HG03439 (cell line): ENCODE results near the gene MED19.
"Not testable (repeated sequence)": the region's sequence is repeated elsewhere in the genome, so short reads cannot be mapped to it uniquely, and the experiment has no call there.

Source experiments
- ATAC-seq: cut with Tn5 transposase; IDR thresholded peaks from one replicate; pipeline ENCODE4 v1.9.1; 2021; ENCODE audit warnings: mild to moderate bottlenecking, moderate library complexity; ENCODE audit not compliant: unreplicated experiment

The MED19 gene, protein sequence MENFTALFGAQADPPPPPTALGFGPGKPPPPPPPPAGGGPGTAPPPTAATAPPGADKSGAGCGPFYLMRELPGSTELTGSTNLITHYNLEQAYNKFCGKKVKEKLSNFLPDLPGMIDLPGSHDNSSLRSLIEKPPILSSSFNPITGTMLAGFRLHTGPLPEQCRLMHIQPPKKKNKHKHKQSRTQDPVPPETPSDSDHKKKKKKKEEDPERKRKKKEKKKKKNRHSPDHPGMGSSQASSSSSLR

DNA sequence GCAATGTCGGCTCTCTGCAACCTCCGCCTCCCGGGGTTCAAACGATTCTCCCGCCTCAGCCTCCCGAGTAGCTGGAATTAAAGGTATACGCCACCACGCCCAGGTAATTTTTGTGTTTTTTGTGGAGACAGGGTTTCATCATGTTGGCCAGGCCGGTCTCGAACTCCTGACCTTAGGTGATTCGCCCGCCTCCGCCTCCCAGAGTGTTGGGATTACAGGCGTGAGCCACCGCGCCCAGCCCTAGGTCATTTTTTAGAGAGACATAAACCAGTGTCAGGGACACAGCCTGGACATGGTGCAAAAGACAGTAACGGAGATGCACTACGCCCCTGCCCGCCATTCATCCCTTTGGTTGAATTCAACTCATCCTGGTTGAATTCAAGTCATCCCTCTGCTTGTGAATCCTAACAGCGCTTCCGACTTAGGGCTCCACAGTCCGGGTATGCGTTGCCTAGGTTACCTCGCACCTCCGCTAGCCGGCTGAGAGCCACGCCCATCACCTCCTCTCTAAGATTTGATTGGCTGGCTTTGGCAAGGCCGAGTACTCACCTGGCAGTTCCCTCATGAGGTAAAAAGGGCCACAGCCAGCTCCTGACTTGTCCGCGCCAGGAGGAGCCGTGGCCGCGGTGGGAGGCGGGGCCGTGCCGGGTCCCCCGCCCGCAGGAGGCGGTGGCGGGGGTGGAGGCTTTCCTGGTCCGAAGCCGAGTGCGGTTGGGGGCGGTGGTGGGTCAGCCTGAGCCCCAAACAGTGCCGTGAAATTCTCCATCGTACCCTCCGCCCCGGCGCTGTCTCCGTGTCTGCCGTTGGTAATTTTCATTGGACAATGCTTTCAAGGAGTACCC, at the start of gene MED19:
Gene MED19, minus strand, starts transcription at position 802 of the 842 bp plus-strand sequence. Its CDS starts 36 bp downstream, at position 766.
- ATAC-seq: peak; percentile 50

DNA sequence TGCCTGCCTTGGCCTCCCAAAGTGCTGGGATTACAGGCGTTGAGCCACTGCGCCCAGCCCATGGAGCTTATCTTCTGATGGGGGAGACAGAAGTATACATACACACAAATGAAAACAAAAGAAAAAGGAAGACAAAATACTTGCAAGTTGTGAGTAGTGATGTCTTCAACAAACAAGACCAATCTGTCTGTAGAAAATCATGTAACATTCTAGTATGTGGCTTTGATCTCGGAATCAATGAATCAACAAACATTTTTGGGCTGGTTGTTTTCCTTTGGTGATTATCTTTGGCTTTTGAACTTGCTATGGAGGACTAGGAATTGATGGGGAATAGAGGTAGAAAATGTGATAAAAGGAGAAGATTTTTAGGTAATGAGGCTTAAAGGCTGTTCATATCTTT, 46.2 kb upstream of the MED19 start:
- no peak for ATAC-seq

- no peak for ATAC-seq
Observed at GRCh38 chr11:57752954-57753353, 40.9 kb upstream of the MED19 start.

DNA sequence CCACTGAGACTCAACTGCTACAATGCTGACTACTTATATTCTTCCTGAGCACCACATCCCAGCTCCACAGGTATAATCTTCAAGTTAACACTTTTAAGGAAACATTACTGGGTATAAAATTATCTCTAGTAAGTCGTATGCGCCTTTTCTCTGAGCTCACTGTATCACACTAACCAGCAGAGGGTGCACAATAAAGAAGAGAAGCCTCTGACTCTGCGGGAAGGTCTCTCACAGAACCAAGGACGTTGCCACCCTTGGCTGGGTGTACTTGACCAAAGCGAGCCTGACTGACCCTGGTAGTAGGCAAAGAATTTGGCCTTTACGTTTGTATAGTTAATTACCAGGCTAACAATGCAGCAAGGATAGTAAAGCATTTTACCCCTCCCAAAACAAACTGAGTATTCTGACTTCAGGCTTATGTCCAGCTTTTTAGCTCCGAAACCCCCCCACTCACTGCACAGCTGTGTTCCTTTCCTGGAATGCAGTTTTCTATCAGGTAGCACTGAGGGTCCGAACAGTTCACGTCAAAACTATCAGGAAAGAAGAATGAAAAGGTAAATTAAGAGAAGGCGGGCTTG, 39.8 kb upstream of the MED19 start, which contains the start of gene BTBD18:
Gene BTBD18, minus strand, starts transcription at position 144 of the 578 bp plus-strand sequence. CDS start 631 bp downstream, outside the sequence.
- no peak for ATAC-seq

DNA sequence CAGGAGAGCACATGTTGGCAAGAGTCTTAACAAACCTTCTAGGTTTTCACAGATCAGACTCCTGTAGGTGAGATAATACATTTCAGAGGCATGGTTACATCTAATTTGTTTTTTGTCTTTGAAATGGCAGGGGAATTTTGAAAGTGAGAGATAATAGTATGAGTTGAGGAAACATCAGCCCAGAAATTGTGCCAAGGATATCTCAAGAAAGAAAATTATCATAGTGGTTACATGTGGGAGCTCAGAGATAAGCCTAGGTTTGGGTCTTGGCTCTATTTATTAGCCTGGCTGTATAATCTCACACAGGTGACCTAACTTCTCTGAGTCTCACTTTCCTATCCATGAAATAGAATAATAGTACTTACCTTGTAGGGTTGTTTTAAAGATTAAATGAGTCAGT, 39.2 kb upstream of the MED19 start:
- no peak for ATAC-seq

DNA sequence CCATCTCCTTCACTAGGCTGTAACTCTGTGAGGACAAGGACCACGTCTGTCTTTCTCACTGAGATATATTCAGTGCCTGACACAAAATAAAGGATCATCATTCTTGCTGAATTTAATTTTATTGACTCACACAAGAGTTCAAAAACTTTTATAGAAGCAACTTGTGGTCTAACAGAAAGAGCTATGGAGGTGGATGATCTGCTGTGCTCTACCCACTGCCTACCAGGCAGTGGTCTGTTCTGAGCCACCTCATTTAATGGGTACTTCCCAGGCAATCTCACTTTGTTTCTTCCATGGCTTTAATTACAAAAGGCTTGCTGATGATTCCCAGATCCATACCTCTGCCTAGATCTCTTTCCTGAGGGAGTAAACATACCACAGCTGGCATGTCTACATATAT, 34.9 kb upstream of the MED19 start:
- ATAC-seq: no peak

- no peak for ATAC-seq
Observed at GRCh38 chr11:57745206-57745605, 33.2 kb upstream of the MED19 start.

- no peak for ATAC-seq
Observed at GRCh38 chr11:57744357-57744756, 32.3 kb upstream of the MED19 start.

- ATAC-seq: no peak
Observed at GRCh38 chr11:57742087-57742452, 30.1 kb upstream of the MED19 start.

GRCh38 chr11:57741132-57742086, 29.4 kb upstream of the MED19 start, which contains the start of gene SELENOH:
TSS of gene SELENOH (plus strand) at chr11:57741491. CDS start at chr11:57741596, 105 bp downstream.
- peak; percentile 92 for ATAC-seq

DNA sequence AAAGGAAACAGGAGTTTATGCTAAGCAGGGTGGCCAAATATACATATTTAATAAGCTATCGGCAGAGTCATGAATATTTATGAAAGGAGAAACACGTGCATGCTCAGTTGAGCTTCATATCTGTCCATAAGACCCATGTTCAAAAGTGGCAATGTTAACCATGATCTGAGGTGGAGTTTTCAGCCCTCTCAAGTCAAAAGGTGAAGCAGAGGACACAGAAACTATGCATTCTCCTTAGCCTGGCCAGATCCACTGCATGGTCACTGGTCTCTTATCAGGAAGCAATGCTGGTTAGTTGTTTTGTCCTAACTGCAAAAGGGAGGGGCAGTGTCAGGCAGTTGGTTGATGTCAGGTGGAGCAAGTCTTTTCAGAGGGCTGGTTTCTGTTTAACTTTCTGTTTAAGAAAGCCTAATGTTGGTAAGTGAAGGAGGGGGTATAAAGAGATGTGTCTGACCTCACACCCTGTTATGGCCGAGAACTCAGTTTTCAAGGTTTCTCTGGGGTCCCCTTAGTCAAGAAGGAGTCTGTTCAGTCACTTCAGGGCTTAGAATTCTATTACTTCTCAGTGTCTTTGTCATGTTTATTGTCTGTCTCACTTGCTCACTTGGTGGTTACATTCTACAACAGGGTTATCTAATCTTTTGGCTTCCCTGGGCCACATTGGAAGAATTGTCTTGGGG, 23.7 kb upstream of the MED19 start:
- no peak for ATAC-seq

DNA sequence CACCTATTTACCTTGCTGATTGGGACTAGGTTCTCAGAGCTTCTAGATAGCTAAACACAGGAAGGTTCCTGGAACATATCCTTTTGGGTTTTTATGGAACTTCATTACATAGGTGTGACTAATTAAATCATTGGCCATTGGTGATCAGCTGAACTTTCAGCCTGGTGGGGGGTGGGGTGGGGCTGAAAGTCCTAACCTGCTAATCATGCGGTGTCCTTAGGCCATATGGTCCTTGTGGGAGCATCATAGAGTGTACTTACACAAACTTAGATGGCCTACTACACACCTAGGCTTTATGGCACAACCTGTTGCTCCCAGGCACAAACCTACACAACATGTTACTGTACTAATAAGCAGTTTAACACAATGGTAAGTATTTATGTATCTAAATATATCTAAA, 20.6 kb upstream of the MED19 start:
- no peak for ATAC-seq

GRCh38 chr11:57729479-57729878, 17.5 kb upstream of the MED19 start:
- no peak for ATAC-seq

DNA sequence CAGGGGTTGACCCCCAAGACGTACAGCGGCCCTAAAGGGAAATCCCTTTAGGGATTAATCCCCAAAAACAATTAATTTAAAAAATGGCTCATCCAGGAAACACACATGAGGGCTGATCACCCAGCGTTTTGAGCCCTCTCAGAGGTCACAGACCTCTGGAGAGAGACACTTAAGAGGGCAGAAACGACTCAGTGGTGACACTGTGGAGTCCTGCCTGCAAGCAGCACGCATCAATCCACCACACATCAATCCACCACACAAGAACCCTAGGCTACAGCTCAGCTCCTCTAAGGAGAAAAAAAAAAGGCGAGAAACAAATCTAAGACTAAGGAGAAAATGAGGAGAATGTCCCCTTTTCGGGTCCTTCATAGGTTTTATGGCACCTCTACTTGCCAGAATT, 16.8 kb upstream of the MED19 start:
- no peak for ATAC-seq

DNA sequence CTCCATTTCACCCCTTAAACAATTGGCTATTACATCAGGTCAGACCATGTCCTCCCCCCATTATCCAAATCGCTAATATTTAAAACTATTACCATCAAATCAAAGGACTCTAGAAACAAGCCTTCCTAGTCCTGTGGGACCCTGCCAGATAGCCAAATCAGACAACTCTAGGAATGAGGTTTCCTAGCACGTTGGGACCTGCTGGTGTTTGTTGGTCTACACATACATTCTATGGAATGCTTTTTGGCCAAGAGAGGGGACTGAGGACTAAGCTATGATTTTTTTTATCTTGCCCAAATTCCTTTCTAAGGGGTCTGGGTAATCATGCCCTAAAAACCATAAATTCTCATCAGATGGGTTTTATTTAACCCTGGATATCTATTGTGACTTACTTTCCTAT, 15.2 kb upstream of the MED19 start:
- no peak for ATAC-seq

- not testable (repeated sequence) for ATAC-seq
Observed at GRCh38 chr11:57716726-57717125, 4.7 kb upstream of the MED19 start.

- ATAC-seq: no peak
Observed at GRCh38 chr11:57713835-57714234, 1.8 kb upstream of the MED19 start.

DNA sequence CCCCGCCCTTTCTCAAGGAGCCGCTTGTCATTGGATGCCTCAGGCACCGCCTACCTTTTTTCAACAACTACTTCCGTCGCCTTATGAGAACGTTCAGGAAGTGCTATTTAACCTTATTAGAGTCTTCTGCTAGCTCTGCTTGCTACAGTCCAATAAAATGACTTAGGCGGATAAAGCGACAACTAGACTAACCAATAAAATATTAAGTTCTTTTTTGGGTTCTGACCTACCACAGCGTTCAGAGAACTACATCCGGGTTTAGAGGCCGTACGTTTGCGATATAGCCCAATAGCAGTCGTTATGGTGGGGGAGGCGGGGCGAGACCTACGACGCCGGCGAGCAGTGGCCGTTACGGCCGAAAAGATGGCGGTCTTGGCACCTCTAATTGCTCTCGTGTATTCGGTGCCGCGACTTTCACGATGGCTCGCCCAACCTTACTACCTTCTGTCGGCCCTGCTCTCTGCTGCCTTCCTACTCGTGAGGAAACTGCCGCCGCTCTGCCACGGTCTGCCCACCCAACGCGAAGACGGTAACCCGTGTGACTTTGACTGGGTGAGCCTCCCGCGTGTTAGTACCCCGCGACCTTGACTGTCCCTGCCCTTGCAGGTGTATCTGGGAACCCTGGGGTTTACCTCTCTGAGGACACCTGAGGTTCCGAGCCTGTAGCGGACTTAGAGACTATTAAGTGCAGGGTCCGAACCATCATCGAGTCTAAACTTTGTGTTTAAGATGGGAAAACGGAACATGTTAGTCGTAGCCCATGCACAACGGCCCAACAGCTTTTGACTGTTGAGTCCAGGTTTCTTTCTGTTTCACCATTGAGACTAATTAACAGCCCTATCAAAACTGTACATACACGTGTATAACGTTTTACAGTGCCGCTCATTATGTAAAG, 488 bp upstream of the MED19 start, which contains the start of gene TMX2:
Gene TMX2, plus strand, starts transcription at position 338 of the 895 bp plus-strand sequence. Its CDS starts 26 bp downstream, at position 364.
- peak; percentile 94 for ATAC-seq

DNA sequence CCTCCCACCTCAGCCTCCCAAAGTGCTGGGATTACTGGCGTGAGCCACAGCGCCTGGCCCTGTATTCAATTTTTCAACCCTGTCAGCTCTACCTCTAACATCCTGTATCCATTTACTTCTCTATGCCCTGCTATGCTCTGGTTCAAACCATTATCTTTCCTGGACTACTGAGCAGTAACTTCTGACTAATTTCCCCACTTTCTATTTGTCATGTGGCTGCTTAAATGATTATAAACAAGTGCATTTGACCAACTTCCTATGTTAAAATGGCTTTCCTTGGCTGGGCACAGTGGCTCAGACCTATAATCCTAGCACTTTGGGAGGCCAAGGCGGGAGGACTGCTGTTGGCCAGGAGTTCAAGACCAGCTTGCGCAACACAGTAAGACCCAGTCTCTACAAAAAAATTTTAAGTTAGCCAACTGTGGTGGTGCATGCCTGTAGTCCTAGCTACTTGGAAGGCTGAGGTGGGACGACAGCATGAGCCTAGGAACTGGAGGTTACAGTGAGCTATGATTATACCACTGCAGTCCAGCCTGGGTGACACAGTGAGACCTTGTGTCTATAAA, 2.1 kb downstream of the MED19 start:
- ATAC-seq: no peak
